Mammary epithelial cell (primary cell): ENCODE data around the gene USP20.

ENCODE experiments used
- CTCF ChIP-seq, 2 donors: IDR thresholded peaks in 1 of 2; conservative IDR thresholded peaks in 1 of 2; 2 replicates each; pipeline ENCODE4 v1.5.1; 2011 to 2012; ENCODE audit warnings: inconsistent platforms in 2 of 2, low read length in 2 of 2, mild to moderate bottlenecking in 2 of 2, control low read depth in 1 of 2, low read depth in 1 of 2; ENCODE audit not compliant: insufficient read depth in 1 of 2; ENCODE audit errors: extremely low read depth in 1 of 2
- EZH2 ChIP-seq: IDR thresholded peaks from 2 replicates; pipeline ENCODE4 v1.6.1; 2012; ENCODE audit warnings: low read length, inconsistent platforms, borderline replicate concordance

- no peak for TF ChIP-seq CTCF (conservative IDR thresholded peaks at IDR 0.05 in 1 of 2, IDR thresholded peaks at IDR 0.05 in 1 of 2; ENCODE audit: extremely low read depth in 1 of 2, insufficient read depth in 1 of 2, low read depth in 1 of 2, low read length in 2 of 2)
- no peak for TF ChIP-seq EZH2
These were observed 21.6 kb upstream of the USP20 start for GRCh38 chr9:129813661-129814060.
